Thyroid gland (tissue), 4 donors: Measurements from ENCODE around the gene NR2C1.

Experiments
- POLR2A ChIP-seq, 2 donors: fragments of 450-650 bp; IDR thresholded peaks; one replicate each; pipeline ENCODE4 v1.6.1; 2017; ENCODE audit warnings: antibody characterized with exemption in 2 of 2, mild to moderate bottlenecking in 2 of 2, moderate library complexity in 1 of 2
- TF ChIP-seq, protein P1 (sequence below), 6 experiments: fragments of 200-600 bp in 3 of 6; fragments of 450-650 bp in 3 of 6; sonication (generic) in 3 of 6; IDR thresholded peaks; one replicate each; pipeline ENCODE4 v1.5.1; 2016 to 2019; ENCODE audit warnings: antibody characterized with exemption in 6 of 6, mild to moderate bottlenecking in 2 of 6, inconsistent platforms in 1 of 6, moderate library complexity in 1 of 6

DNA sequence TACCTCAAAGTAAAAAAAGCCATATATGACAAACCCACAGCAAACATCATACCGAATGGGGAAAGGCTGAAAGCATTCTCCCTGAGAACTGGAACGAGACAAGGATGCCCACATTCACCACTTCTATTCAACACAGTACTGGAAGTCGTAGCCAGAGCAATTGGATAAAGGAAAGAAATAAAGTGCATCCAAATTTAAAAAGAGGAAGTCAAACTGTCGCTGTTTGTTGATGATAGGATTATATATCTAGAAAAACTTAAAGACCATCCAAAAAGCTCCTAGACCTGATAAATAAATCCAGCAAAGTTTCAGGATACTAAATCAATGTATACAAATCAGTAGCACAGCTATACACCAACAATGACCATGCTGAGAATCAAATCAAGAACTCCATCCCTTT is 75.1 kb downstream of the NR2C1 start:
- TF ChIP-seq, protein P1, sequence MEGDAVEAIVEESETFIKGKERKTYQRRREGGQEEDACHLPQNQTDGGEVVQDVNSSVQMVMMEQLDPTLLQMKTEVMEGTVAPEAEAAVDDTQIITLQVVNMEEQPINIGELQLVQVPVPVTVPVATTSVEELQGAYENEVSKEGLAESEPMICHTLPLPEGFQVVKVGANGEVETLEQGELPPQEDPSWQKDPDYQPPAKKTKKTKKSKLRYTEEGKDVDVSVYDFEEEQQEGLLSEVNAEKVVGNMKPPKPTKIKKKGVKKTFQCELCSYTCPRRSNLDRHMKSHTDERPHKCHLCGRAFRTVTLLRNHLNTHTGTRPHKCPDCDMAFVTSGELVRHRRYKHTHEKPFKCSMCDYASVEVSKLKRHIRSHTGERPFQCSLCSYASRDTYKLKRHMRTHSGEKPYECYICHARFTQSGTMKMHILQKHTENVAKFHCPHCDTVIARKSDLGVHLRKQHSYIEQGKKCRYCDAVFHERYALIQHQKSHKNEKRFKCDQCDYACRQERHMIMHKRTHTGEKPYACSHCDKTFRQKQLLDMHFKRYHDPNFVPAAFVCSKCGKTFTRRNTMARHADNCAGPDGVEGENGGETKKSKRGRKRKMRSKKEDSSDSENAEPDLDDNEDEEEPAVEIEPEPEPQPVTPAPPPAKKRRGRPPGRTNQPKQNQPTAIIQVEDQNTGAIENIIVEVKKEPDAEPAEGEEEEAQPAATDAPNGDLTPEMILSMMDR (IDR thresholded peaks at IDR 0.05), result no peak
- TF ChIP-seq POLR2A (IDR thresholded peaks at IDR 0.05), result no peak
